NCI-H146 (cell line): ENCODE data around the gene PHLDB2.

ENCODE experiments used
- DNase-seq: peaks from one replicate; lab custom pipeline; 2025; lab: John Stamatoyannopoulos, UW

Gene PHLDB2

GRCh38 chr3:111999484-112000324 lies 140.6 kb downstream of the PHLDB2 start:
- DNase-seq: peak; percentile 57

GRCh38 chr3:112000367-112000771 lies 141.3 kb downstream of the PHLDB2 start:
- no peak for DNase-seq

- peak; percentile 89 for DNase-seq
Observed at GRCh38 chr3:112000966-112001365, 141.9 kb downstream of the PHLDB2 start.

- no peak for DNase-seq
Observed at GRCh38 chr3:112001526-112001925, 142.5 kb downstream of the PHLDB2 start.

- no peak for DNase-seq
Observed at GRCh38 chr3:112002096-112002971, 143.3 kb downstream of the PHLDB2 start.

- no peak for DNase-seq
Observed at GRCh38 chr3:112003321-112004080, 144.4 kb downstream of the PHLDB2 start.

GRCh38 chr3:112004187-112004586 lies 145.1 kb downstream of the PHLDB2 start:
- no peak for DNase-seq

- DNase-seq: no peak
Observed at GRCh38 chr3:112004669-112005068, 145.6 kb downstream of the PHLDB2 start.

GRCh38 chr3:112005091-112005672 lies 146.1 kb downstream of the PHLDB2 start:
- no peak for DNase-seq

- no peak for DNase-seq
Observed at GRCh38 chr3:112007633-112008032, 148.6 kb downstream of the PHLDB2 start.

GRCh38 chr3:112009670-112010069 lies 150.6 kb downstream of the PHLDB2 start:
- DNase-seq: no peak

- no peak for DNase-seq
Observed at GRCh38 chr3:112010636-112011035, 151.6 kb downstream of the PHLDB2 start.

GRCh38 chr3:112011376-112011940 lies 152.4 kb downstream of the PHLDB2 start:
- DNase-seq: no peak

- no peak for DNase-seq
Observed at GRCh38 chr3:112012205-112012992, 153.3 kb downstream of the PHLDB2 start.

- DNase-seq: peak; percentile 46
Observed at GRCh38 chr3:112013058-112013783, 154.2 kb downstream of the PHLDB2 start.

- no peak for DNase-seq
Observed at GRCh38 chr3:112013784-112014143, 154.7 kb downstream of the PHLDB2 start.

- DNase-seq: peak; percentile 7
Observed at GRCh38 chr3:112017091-112017490, 158.0 kb downstream of the PHLDB2 start.

- DNase-seq: no peak
Observed at GRCh38 chr3:112018712-112019111, 159.6 kb downstream of the PHLDB2 start.

GRCh38 chr3:112019716-112020115 lies 160.7 kb downstream of the PHLDB2 start:
- DNase-seq: no peak

GRCh38 chr3:112020674-112021085 lies 161.6 kb downstream of the PHLDB2 start:
- DNase-seq: peak; percentile 59
